WTC11 (cell line): ENCODE measurements around the gene RBM26. TPM values are rescaled to one million over a fixed set of nuclear protein-coding genes. Genes with fewer than 3 reads are reported as not detected.

Experiments
- ATAC-seq: fragments of 200-7000 bp; cut with Tn5 transposase; 2 replicates; pipeline ENCODE4 v1.10.0; 2021; ENCODE audit warnings: mild to moderate bottlenecking, moderate library complexity
- CTCF ChIA-PET: fragments of 300-600 bp; sonication (Branson Sonifier 250); formaldehyde crosslinking; loops from one replicate; lab custom pipeline; 2021; ENCODE audit warnings: antibody characterized with exemption; lab: Charles Lee
- POLR2A ChIA-PET: fragments of 350-600 bp; sonication (Branson Sonifier 250); formaldehyde crosslinking; loops from one replicate; lab custom pipeline; 2021; ENCODE audit warnings: antibody characterized with exemption; lab: Charles Lee
- DNase-seq: peaks from one replicate; pipeline ENCODE4 v3.0.0; 2021; ENCODE audit warnings: low spot score
- H3K27ac Mint-ChIP-seq: 2 replicates; pipeline ENCODE4 v1.8.0; 2021; ENCODE audit warnings: mixed read lengths
- H3K27me3 Mint-ChIP-seq: 2 replicates; pipeline ENCODE4 v1.8.0; 2021; ENCODE audit warnings: low read depth, mild to moderate bottlenecking, moderate library complexity, mixed read lengths
- H3K36me3 Mint-ChIP-seq: 2 replicates; pipeline ENCODE4 v1.8.0; 2021; ENCODE audit warnings: mixed read lengths
- H3K4me1 Mint-ChIP-seq: 2 replicates; pipeline ENCODE4 v1.8.0; 2022; ENCODE audit warnings: mixed read lengths
- H3K4me3 Mint-ChIP-seq: 2 replicates; pipeline ENCODE4 v1.8.0; 2021; ENCODE audit warnings: mild to moderate bottlenecking, moderate library complexity, mixed read lengths
- H3K9me3 Mint-ChIP-seq: 2 replicates; pipeline ENCODE4 v1.8.0; 2021; ENCODE audit warnings: mixed read lengths
- CREB1 ChIP-seq: sonication (generic); formaldehyde crosslinking; IDR thresholded peaks from 2 replicates; pipeline ENCODE4 v1.8.0; 2023; ENCODE audit warnings: mild to moderate bottlenecking, missing genetic modification reagents
- FOXJ3 ChIP-seq: sonication (generic); formaldehyde crosslinking; IDR thresholded peaks from 2 replicates; pipeline ENCODE4 v1.9.0; 2021; ENCODE audit warnings: missing genetic modification reagents, mild to moderate bottlenecking, borderline replicate concordance
- FOXK1 ChIP-seq: sonication (generic); formaldehyde crosslinking; IDR thresholded peaks from 2 replicates; pipeline ENCODE4 v1.8.0; 2022; ENCODE audit warnings: mild to moderate bottlenecking, moderate library complexity, missing genetic modification reagents
- FOXP1 ChIP-seq: sonication (generic); formaldehyde crosslinking; IDR thresholded peaks from 2 replicates; pipeline ENCODE4 v1.8.0; 2022; ENCODE audit warnings: missing genetic modification reagents, mild to moderate bottlenecking, moderate library complexity, borderline replicate concordance
- GABPB1 ChIP-seq: sonication (generic); formaldehyde crosslinking; IDR thresholded peaks from 2 replicates; pipeline ENCODE4 v1.8.1; 2023; ENCODE audit warnings: mild to moderate bottlenecking, missing genetic modification reagents
- IRF2 ChIP-seq: sonication (generic); formaldehyde crosslinking; IDR thresholded peaks from 2 replicates; pipeline ENCODE4 v1.8.0; 2022; ENCODE audit warnings: low read depth, missing genetic modification reagents, borderline replicate concordance
- KAT7 ChIP-seq: sonication (generic); formaldehyde crosslinking; IDR thresholded peaks from 2 replicates; pipeline ENCODE4 v1.8.1; 2023; ENCODE audit warnings: missing genetic modification reagents, mild to moderate bottlenecking, borderline replicate concordance
- MYBL2 ChIP-seq: sonication (generic); formaldehyde crosslinking; IDR thresholded peaks from 2 replicates; pipeline ENCODE4 v1.8.1; 2023; ENCODE audit warnings: mild to moderate bottlenecking, moderate library complexity, missing genetic modification reagents
- NFATC4 ChIP-seq: fragments of 250-450 bp; sonication (Bioruptor Pico); IDR thresholded peaks from 2 replicates; pipeline ENCODE4 v1.9.0; 2021; ENCODE audit warnings: mild to moderate bottlenecking
- NR1H2 ChIP-seq: sonication (generic); formaldehyde crosslinking; IDR thresholded peaks from 2 replicates; pipeline ENCODE4 v1.9.0; 2021; ENCODE audit warnings: mild to moderate bottlenecking, moderate library complexity, missing genetic modification reagents
- PRDM15 ChIP-seq: sonication (generic); formaldehyde crosslinking; IDR thresholded peaks from 2 replicates; pipeline ENCODE4 v1.8.0; 2022; ENCODE audit warnings: missing genetic modification reagents
- SOX15 ChIP-seq: fragments of 250-450 bp; sonication (Bioruptor Pico); IDR thresholded peaks from 2 replicates; pipeline ENCODE4 v1.9.0; 2021; ENCODE audit warnings: mild to moderate bottlenecking
- TCF7 ChIP-seq: sonication (generic); formaldehyde crosslinking; IDR thresholded peaks from 2 replicates; pipeline ENCODE4 v1.8.0; 2022; ENCODE audit warnings: mild to moderate bottlenecking, low read depth, missing genetic modification reagents, moderate library complexity
- ZNF232 ChIP-seq: sonication (generic); formaldehyde crosslinking; IDR thresholded peaks from 2 replicates; pipeline ENCODE4 v1.8.0; 2022; ENCODE audit warnings: mild to moderate bottlenecking, missing genetic modification reagents
- ZNF317 ChIP-seq: sonication (generic); formaldehyde crosslinking; IDR thresholded peaks from 2 replicates; pipeline ENCODE4 v1.8.1; 2023; ENCODE audit warnings: low read depth, mild to moderate bottlenecking, moderate library complexity, missing genetic modification reagents, borderline replicate concordance
- ZNF532 ChIP-seq: fragments of 250-450 bp; sonication (Bioruptor Pico); IDR thresholded peaks from 2 replicates; pipeline ENCODE4 v1.9.0; 2021; ENCODE audit warnings: mild to moderate bottlenecking, borderline replicate concordance
- ZNF671 ChIP-seq: fragments of 250-450 bp; sonication (Bioruptor Pico); IDR thresholded peaks from 2 replicates; pipeline ENCODE4 v1.8.0; 2021; ENCODE audit warnings: mild to moderate bottlenecking
- total RNA-seq: library from RNA; stranded (reverse); gene quantifications from 3 replicates; pipeline ENCODE4 v1.2.3, GENCODE V29; 2021
- TF ChIP-seq, protein P1 (sequence below): fragments of 250-450 bp; sonication (Bioruptor Pico); IDR thresholded peaks from 2 replicates; pipeline ENCODE4 v1.9.0; 2021; ENCODE audit warnings: mild to moderate bottlenecking
- TF ChIP-seq, protein P2 (sequence below): sonication (generic); formaldehyde crosslinking; IDR thresholded peaks from 2 replicates; pipeline ENCODE4 v1.8.1; 2022; ENCODE audit warnings: mild to moderate bottlenecking, moderate library complexity, missing genetic modification reagents

RBM26 gene
- total RNA-seq, 1 experiment from 2014 or later = 64.1 TPM

DNA sequence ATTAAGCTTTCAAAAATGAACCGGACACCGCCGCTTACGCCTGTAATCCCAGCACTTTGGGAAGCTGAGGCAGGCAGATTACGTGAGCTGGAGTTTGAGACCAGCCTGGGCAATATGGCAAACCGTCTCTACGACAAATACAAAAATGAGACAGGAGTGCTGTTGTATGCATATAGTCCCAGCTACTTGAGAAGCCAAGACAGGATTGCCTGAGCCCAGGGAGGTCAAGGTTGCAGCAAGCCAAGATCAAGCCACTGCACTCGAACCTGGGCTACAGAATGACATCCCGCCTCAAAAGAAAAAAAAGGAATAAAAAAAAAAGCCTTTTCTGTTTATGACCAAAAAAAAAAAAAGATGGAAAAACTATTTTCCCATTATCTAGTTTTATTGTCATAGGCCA lies 96.4 kb downstream of the RBM26 start:
- no peaks in the 10 kb centered on the region for H3K27me3 Mint-ChIP-seq
- peaks cover 19% of the 10 kb centered on the region for H3K4me1 Mint-ChIP-seq
- no peak overlapping the region for H3K27ac Mint-ChIP-seq
- TF ChIP-seq SOX15 (CRISPR knock-in tag) = no peak
- no peak for TF ChIP-seq ZNF232
- TF ChIP-seq NFATC4 (CRISPR knock-in tag) = no peak
- TF ChIP-seq FOXP1 (CRISPR knock-in tag) = no peak
- TF ChIP-seq, protein P1, sequence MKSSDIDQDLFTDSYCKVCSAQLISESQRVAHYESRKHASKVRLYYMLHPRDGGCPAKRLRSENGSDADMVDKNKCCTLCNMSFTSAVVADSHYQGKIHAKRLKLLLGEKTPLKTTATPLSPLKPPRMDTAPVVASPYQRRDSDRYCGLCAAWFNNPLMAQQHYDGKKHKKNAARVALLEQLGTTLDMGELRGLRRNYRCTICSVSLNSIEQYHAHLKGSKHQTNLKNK = no peak
- TF ChIP-seq ZNF317 = no peak
- no peak for TF ChIP-seq TCF7 (CRISPR knock-in tag)
- TF ChIP-seq ZNF532 (CRISPR knock-in tag) = no peak
- TF ChIP-seq, protein P2, sequence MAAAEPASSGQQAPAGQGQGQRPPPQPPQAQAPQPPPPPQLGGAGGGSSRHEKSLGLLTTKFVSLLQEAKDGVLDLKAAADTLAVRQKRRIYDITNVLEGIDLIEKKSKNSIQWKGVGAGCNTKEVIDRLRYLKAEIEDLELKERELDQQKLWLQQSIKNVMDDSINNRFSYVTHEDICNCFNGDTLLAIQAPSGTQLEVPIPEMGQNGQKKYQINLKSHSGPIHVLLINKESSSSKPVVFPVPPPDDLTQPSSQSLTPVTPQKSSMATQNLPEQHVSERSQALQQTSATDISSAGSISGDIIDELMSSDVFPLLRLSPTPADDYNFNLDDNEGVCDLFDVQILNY (CRISPR knock-in tag) = no peak
- TF ChIP-seq KAT7 (CRISPR knock-in tag) = no peak
- no peak for TF ChIP-seq MYBL2 (CRISPR knock-in tag)
- TF ChIP-seq IRF2 (CRISPR knock-in tag) = no peak
- no peak for TF ChIP-seq GABPB1 (CRISPR knock-in tag)
- ChIA-PET CTCF (interaction anchor here (1.2 kb wide), 1 partner anchor 83 kb away, joined by 4 read pairs; no protein-coding TSS in a partner anchor), POLR2A (no interaction called here)
- H3K36me3 Mint-ChIP-seq = peaks cover 4% of the 10 kb centered on the region
- peak; percentile 52 for ATAC-seq
- no peak overlapping the region for H3K4me3 Mint-ChIP-seq
- 0 out of 2 replicates have a peak, but pooled peaks cover under 1% of the 10 kb centered on the region for H3K9me3 Mint-ChIP-seq
- no peak for DNase-seq

- Mint-ChIP-seq H3K27me3 (no peaks in the 10 kb centered on the region), H3K36me3 (peaks cover 3% of the 10 kb centered on the region; the same call in 1 of the 2 replicates), H3K9me3 (peaks cover 5% of the 10 kb centered on the region), H3K4me1 (peaks cover 19% of the 10 kb centered on the region), H3K4me3 (no peak overlapping the region), H3K27ac (no peak overlapping the region)
- TF ChIP-seq FOXJ3 (CRISPR knock-in tag) (no peak), FOXK1 (CRISPR knock-in tag) (no peak), ZNF671 (CRISPR knock-in tag) (0 out of 2 replicates have a peak, but pooled peaks have one; percentile 30), PRDM15 (CRISPR knock-in tag) (no peak), NR1H2 (CRISPR knock-in tag) (no peak), CREB1 (no peak)
- ATAC-seq (peak; percentile 81), DNase-seq (no peak)
- ChIA-PET POLR2A (interaction anchor here (0.5 kb wide), 1 partner anchor 111 kb away, joined by 3 read pairs; no protein-coding TSS in a partner anchor), CTCF (interaction anchor here (1.4 to 1.6 kb wide), 2 partner anchors 81 to 116 kb away, joined by 4 to 5 read pairs; no protein-coding TSS in a partner anchor)
These were observed 98.2 kb downstream of the RBM26 start for GRCh38 chr13:79307866-79308298.
